GM18519 (cell line): Measurements from ENCODE around the gene HNMT.
"Not testable (repeated sequence)": the region's sequence is repeated elsewhere in the genome, so short reads cannot be mapped to it uniquely, and the experiment has no call there.

Experiments used
- ATAC-seq: cut with Tn5 transposase; IDR thresholded peaks from one replicate; pipeline ENCODE4 v1.9.1; 2021; ENCODE audit warnings: mild to moderate bottlenecking, moderate library complexity; ENCODE audit not compliant: unreplicated experiment, low FRiP score

HNMT gene

DNA sequence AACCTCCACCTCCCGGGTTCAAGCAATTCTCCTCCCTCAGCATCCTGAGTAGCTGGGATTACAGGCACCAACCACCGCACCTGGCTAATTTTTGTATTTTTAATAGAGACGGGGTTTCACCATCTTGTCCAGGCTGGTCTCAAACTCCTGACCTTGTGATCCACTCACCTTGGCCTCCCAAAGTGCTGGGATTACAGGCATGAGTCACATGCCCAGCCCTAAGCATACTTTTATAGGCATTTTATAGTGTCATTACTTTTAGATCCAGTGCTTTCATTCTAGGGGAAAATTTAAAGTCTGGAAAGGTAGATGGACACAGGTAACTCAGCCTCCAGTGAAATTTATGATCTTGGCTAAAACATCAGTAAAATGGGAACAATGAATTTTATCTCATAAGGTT lies 7.0 kb downstream of the HNMT start:
- ATAC-seq: not testable (repeated sequence)

DNA sequence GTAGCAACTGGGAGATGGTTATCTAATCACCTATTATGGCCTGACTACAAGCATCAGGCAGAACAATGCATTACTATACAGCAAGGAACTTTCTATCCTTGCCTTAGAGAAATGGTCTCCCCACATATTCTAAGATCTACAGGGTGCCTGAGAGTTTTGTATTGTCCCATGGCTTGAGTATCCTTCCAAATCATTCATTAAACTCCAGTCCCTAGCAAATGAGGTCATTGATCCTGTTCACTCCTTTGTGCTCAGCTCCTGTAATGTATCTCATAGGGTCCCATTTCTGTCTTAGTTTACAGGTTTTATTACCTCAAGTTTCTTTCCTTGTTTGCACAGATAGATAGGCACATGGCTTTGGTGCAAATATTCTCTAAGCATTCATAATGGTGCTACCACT lies 9.0 kb downstream of the HNMT start:
- ATAC-seq: no peak

DNA sequence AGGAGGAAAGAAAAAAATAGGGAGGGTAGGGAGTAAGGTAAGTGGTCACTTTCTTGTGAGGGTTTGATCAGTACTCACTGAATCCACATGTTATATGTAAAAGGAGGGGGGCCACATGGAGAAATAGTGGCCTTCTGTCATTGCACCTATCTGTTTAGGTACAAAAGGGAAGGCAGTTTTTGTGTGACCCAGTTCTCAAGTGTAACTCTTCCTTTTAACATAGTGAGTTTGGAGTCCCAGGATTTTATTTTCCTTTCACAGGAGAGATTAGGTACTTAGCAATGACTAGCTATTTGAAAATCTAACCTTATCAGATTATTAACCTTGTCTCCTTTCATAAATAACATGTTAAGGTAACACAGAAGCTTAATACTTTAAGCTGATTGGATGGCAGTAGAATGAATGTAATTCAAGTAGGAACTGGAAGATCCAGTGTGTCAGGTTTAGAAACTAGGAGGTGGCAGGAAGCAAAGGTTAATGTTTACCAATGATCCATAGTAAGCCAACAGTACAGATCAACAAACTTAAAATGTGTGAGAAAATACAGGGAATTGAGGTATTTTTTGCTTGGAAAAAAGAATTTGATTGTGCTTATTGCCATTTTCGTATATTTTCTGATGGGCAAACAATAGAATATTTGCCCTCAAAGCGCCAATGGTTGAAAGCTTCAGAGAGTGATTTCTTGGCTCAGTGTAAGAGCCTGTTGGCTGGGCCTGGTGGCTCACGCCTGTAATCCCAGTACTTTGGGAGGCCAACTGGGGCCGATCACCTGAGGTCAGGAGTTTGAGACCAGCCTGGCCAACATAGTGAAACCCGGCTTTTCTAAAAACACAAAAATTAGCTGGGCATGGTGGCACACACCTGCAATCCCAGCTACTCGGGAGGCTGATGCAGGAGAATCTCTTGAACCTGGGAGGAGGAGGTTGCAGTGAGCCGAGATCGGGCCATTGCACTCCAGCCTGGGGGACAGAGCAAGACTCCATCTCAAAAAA lies 11.3 kb downstream of the HNMT start:
- no peak for ATAC-seq

DNA sequence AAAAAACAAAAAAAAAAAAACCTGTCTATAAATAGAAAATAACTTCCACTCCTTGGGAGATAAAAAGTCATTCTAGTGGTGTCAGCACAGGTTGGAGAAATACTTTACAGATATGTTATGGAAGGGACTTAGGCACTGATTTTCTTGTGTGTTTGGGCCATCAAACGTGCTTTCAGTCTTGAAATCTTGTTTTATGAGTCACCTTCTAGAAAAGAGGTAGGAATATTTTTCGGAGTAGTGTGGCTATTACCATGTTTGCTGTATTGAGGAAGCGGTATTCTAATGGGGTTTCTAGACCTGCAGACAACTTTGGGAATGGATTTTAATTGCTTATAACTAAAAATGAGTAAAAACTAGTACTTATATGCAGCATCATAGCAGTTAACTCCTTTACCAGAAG lies 12.0 kb downstream of the HNMT start:
- ATAC-seq: no peak

DNA sequence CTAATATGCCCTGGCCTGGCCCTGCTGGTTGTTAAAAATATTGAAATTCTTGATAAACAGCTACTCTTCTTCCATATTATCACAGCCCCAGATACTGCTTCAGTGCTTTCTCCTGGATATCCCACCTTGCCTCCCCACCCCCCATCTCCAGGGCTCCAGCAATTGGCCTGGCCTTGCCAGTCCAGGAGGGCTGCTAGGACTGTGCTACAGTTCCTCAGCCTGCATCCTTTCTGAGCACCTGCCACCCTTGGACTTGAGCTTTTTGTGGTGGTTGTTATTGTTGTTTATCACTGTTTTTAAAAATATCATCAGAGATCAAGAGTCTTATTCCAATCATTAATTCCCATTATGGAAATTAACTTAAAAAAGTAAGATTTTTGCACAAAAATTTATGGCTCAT lies 13.5 kb downstream of the HNMT start:
- no peak for ATAC-seq

DNA sequence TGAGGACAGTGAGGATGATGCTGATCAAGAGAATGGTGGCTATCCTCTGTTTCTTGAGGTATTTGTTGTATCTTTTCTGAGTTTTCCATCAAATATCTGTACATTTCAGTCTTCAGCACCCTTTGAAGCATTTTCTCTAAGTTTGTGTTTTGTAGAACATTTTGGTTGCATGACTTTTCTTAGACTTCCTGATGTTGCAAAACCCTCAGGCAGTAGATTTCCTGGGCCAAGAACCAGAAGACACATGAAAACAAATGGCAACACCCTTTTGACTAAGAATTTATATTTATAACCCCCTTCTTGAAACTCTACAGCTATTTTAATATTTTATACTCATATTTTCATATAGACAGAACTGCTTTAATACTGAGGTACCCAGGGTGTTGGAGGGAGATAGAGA lies 16.2 kb downstream of the HNMT start:
- ATAC-seq: no peak

DNA sequence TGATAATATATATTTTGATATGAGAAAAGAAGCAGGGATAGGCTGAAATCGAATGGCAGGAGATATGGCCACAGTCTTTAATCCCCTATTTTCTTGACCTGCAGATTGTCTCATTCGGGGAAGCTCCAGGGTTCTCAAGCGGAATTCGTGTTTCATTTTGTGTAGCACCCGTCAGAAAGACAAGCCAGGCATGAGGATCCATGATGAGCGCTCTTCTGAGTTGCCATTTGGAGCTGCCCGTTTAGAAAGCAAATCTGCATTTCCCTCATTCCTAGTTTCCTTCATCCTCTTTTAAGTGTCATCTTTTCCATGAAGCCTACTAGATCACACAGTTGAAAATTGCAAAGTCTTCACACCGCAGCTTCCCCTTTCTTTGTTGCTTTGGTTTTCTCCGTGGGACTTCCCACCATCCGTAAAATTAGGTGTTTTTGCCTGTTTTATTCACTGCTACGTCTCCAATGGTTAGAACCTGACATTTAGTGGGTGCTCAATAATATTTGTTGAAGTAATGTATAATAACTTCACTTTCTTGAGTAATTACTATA lies 16.9 kb downstream of the HNMT start:
- no peak for ATAC-seq

DNA sequence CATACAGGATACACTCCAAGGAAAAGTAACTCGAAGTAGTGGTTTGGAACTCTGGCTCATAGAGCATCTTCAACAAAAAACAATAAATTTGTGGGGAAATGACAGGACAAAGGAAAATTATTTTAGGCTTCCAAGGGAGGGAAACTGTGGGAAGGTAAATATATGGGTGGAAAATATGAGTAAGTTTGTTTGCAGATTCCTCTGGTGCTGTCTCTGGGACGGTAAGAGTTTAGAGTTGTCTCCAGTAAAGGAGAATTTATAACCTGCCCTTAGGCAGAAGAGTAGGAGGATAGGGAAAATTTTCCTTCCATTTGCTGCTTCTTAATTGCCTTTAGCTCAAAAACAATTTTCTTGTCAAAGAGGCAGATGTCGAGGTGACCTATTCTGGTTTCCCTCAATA lies 19.3 kb downstream of the HNMT start:
- no peak for ATAC-seq

DNA sequence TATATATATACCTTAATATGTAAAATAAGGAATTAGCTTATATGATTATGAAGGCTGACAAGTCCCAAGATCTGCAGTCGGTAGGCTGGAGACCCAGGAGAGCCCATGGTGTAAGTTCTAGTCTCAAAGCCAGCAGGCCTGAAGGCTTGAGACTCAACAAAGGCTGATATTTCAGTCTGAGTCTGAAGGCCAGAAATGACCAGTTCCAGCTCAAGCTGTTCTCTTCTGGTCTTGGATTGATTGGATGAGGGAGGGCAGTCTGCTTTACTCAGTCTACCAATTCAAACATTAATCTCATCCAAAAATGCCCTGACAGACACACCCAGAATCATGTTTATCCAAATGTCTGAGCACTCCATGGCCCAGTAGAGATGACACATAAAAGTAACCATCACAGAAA lies 22.0 kb downstream of the HNMT start:
- no peak for ATAC-seq

DNA sequence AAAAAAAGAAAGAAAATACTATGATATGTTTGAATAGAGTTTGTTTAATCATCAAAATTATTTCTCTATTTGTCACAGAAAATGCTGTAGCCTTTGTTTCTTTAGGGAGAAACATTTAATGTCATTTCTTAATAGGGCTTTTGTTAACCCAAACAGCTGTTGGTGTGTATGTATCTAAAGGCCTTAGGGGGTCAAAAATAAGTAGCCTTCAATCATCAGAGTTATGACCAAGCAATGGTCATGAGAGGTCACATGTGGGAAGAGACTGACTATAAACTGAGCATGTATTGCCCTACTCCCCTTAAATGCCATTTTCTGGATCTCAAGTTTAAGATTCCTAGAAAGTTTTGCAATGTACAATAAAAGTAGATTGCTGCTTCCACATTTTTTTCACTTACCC lies 22.7 kb downstream of the HNMT start:
- ATAC-seq: no peak

DNA sequence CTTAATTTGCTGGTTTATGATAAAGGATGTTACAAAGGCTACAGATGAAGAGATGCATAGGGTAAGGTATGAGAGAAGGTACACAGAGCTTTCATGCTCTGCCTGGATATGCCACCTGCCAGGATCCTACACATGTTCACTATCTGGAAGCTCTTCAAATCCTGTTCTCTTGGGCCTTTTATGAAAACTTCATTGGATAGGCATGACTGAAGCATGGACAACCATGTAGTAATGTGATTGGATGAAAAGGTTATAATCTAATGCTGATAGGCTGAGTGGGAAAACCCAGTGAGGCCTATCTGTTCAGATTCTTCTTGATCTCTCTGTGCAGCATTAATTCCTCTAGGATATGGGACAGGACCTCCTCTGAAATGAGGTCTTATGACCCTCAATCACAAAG lies 26.8 kb downstream of the HNMT start:
- ATAC-seq: no peak

DNA sequence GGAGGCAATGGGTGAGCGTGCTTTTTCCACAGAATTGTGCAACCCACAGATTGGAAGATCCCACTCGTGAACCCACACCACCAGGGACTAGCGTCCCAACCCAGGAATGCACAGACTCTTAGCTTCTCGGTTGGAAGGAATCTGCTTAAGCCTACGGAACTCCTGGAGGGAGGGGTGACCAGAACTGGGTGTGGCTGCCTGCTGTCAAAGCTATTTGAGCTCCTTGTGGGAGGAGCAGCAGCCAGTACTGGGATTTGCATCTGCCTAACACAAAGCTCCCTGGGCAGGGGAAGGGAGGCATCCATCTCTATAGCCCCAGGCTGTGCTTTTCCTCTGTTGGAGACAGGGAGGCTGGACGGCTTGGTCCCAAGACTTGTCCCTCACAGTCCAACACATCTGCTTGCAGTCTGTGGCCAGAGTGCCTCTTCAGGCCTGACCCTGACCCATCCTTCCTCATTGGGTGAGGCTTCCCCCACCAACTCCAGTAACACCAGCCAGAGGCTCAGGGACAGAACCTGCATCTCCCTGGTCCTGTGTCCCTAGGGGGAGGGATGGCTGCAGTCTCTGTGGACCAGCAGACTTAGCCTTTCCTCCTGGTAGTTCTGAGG lies 27.9 kb downstream of the HNMT start:
- no peak for ATAC-seq

DNA sequence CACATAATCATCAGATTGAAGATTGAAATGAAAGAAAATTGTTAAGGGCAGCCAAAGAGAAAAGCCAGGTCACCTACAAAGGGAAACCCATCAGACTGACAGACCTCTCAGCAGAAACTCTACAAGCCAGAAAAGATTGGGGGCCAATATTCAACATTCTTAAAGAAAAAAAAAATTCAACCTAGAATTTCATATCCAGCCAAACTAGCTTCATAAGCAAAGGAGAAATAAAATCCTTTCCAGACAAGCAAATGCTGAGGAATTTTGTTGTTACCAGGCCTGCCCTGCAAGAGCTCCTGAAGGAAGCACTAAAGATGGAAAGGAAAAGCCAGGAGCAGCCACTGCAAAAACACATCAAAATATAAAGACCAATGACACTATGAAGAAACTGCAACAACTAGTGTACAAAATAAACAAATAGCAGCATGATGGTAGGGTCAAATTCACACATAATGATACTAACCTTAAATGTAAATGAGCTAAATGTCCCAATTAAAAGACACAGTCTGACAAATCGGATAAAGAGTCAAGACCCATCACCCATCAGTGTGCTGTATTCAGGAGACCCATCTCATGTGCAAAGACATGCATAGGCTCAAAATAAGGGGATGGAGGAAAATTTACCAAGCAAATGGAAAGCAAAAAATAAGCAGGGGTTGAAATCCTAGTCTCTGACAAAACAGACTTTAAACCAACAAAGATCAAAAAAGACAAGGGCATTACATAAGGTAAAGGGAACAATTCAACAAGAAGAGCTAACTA lies 29.6 kb downstream of the HNMT start:
- not testable (repeated sequence) for ATAC-seq

DNA sequence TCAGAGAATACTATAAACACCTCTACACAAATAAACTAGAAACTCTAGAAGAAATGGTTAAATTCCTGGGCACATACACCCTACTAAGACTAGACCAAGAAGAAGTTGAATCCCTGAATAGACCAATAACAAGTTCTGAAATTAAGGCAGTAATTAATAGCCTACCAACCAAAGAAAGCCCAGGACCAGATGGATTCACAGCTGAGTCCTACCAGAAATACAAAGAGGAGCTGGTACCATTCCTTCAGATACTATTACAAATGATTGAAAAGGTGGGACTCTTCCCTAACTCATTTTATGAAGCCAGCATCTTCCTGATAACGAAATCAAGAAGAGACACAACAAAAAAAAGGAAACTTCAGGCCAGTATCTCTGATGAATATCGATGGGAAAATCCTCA lies 31.1 kb downstream of the HNMT start:
- ATAC-seq: not testable (repeated sequence)

DNA sequence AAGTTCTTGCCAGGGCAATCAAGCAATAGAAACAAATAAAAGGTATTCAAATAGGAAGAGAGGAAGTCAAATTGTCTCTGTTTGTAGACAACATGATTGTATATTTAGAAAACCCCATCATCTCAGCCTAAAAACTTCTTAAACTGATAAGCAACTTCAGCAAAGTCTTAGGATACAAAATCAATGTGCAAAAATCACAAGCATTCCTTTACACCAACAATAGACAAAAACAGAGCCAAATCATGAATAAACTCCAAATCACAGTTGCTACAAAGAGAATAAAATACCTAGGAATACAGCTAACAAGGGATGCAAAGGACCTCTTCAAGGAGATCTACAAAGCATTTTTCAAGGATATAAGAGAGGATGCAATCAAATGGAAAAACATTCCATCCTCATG lies 31.9 kb downstream of the HNMT start:
- not testable (repeated sequence) for ATAC-seq

DNA sequence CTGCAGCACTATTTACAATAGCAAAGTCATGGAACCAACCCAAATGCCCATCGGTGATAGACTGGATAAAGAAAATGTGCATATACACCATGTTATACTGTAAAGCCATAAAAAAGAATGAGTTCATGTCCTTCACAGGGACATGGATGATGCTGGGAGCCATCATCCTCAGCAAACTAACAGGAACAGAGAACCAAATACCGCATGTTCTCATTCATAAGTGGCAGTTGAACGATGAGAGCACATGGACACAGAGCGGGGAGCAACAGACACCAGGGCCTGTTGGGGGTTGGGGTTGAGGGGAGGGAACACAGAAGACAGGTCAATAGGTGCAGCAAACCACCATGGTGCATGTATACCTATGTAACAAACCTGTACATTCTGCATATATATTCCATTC lies 33.5 kb downstream of the HNMT start:
- no peak for ATAC-seq

DNA sequence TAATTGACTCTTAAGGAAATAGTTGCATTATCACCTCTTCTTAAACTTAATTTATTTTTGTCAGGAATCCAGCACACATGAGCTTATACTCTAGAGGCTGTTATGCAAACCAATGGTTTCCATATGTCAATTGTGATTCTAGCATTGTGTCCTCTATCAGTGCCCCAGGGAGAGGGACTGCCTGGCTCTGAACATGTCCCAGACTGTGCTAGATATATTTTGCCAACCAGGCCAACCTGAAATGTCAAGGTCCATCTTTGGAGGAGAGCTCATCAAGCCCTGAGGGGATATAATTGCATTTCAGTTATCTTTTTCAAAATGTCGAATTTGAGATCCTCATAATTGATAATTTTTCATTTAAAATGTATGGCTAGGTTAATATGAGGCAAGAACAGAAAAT lies 34.2 kb downstream of the HNMT start:
- ATAC-seq: no peak

DNA sequence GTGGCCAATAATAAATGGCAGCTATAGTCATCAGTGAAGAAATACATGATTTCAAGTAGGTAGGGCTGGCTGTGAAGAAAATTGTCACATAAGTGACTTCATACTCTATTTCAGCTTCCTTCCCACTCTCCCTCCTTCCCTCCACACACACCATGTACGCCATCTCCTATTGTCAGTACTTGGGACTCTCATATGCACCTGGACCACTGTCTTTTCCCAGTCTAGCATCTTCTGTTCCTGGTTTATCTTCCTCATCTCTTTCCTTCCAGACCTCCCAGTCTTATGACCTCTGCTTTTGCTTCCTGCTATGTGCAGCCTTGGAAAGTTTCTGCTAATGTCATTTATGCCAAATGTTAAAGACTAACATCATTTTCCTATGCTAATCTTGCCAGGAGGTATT lies 35.0 kb downstream of the HNMT start:
- no peak for ATAC-seq

DNA sequence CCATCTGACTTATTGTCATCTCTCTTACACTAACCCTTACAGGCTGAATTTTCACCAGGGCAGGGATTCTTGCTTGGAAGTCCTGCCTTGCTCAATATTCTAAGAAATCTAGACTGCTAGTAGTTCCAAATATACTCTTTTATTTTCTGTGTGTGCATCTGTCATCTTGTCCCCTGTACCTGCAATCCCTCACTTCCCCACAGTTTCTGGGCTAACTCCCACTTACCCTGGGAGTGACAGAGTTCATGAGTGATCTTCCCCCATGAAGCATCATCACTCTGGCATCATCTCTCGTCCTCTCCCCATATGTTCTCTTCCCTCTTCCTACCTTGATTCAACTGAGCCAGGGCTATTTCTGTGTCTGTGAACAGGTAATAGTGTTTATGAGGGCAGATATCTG lies 35.7 kb downstream of the HNMT start:
- no peak for ATAC-seq

DNA sequence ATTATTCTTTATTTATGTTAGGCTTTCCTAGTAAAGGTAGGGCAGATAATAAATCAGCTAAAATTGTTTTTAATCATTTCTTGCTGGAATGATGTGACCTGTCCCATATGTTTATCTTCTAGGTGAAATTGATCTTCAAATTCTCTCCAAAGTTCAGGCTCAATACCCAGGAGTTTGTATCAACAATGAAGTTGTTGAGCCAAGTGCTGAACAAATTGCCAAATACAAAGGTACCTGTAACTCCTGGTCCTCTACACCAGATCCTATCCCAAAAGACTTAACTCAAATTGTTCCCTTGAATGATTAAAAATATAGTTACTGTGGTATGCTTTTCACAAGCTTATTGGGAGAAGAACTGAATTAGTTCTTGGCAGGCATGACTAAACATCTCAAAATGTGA lies 36.5 kb downstream of the HNMT start:
- no peak for ATAC-seq

DNA sequence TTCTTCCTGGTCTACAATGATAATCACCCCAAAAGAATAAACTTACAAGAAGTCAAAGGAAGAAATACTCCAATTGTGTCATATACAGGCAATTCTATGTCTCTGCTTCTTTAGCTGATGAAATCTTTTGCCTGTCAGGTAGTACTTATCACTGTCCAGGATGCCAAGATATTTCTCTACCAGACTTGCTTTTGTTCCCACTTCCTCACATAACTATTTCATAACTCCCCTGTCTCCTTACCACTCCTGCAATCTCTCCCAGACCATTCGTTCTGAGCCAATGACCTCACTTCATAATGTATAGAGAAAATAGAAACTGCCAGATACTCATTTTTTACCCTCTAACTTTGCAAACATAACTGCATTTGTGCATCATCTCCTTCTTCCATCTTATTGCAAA lies 39.1 kb downstream of the HNMT start:
- ATAC-seq: no peak
